Peyer's patch (tissue), 4 donors: ENCODE data around the gene UNC5CL. TPM values are rescaled to one million over a fixed set of nuclear protein-coding genes. Genes with fewer than 3 reads are reported as not detected.

Experiments used
- DNase-seq, 3 donors: peaks; one replicate each; pipeline ENCODE4 v3.0.0-alpha.2; 2017 to 2019
- H3K27ac ChIP-seq, 4 donors: fragments of 200-600 bp; sonication (generic); one replicate each; pipeline ENCODE4 v1.5.1; 2016 to 2019
- H3K27me3 ChIP-seq, 2 donors: fragments of 200-600 bp; sonication (generic); one replicate each; pipeline ENCODE4 v1.5.1; 2019
- H3K36me3 ChIP-seq, 3 donors: fragments of 200-600 bp; sonication (generic); one replicate each; pipeline ENCODE4 v1.5.1; 2016 to 2019
- H3K4me1 ChIP-seq, 4 donors: fragments of 200-600 bp; sonication (generic); one replicate each; pipeline ENCODE4 v1.5.1; 2016 to 2019
- H3K4me3 ChIP-seq, 4 donors: fragments of 200-600 bp; sonication (generic); 1 replicate in 3 of 4; 2 replicates in 1 of 4; pipeline ENCODE4 v1.5.1; 2016 to 2019; ENCODE audit warnings: mild to moderate bottlenecking in 1 of 4
- H3K9me3 ChIP-seq, 4 donors: fragments of 200-600 bp; sonication (generic); one replicate each; pipeline ENCODE4 v1.5.1; 2016 to 2019; ENCODE audit warnings: mild to moderate bottlenecking in 1 of 4
- CTCF ChIP-seq, 6 experiments: fragments of 450-650 bp in 4 of 6; fragments of 200-600 bp in 2 of 6; sonication (generic) in 1 of 6; IDR thresholded peaks; one replicate each; pipeline ENCODE4 v1.5.1; 2017 to 2019; ENCODE audit warnings: antibody characterized with exemption in 6 of 6, mild to moderate bottlenecking in 3 of 6, moderate library complexity in 1 of 6
- POLR2A ChIP-seq, 2 donors: fragments of 450-650 bp; IDR thresholded peaks; one replicate each; pipeline ENCODE4 v1.5.1; 2017; ENCODE audit warnings: antibody characterized with exemption in 2 of 2, mild to moderate bottlenecking in 2 of 2, moderate library complexity in 2 of 2
- total RNA-seq, 4 donors: library from RNA; depleted of rRNA; stranded (reverse); fragments of >200 nt; gene quantifications; one replicate each; pipeline ENCODE4 v1.1.0, GENCODE V29; 2016

Gene UNC5CL
- total RNA-seq, 4 donors from 2014 or later, result 8.3 to 34.6 (median 28.4) TPM

GRCh38 chr6:41037107-41037900 lies 1.7 kb downstream of the UNC5CL start:
- DNase-seq, result no peak
- no peak overlapping the region for H3K4me3 ChIP-seq
- H3K27ac ChIP-seq, result no peak overlapping the region
- no peak for TF ChIP-seq CTCF (IDR thresholded peaks at IDR 0.05)
- no peak for TF ChIP-seq POLR2A (IDR thresholded peaks at IDR 0.05)
- no peaks in the 10 kb centered on the region for H3K9me3 ChIP-seq
- H3K4me1 ChIP-seq, result peaks cover 0 to 30% (median 2%) of the 10 kb centered on the region in 4 donors
- no peaks in the 10 kb centered on the region for H3K27me3 ChIP-seq
- peaks cover 0 to 5% (median 0%) of the 10 kb centered on the region in 3 donors for H3K36me3 ChIP-seq

- H3K27ac ChIP-seq, result no peak overlapping the region
- no peaks in the 10 kb centered on the region for H3K27me3 ChIP-seq
- peaks cover 0 to 30% (median 2%) of the 10 kb centered on the region in 4 donors for H3K4me1 ChIP-seq
- TF ChIP-seq POLR2A (IDR thresholded peaks at IDR 0.05) (no peak), CTCF (IDR thresholded peaks at IDR 0.05) (no peak)
- peaks cover 0 to 5% (median 0%) of the 10 kb centered on the region in 3 donors for H3K36me3 ChIP-seq
- no peak overlapping the region for H3K4me3 ChIP-seq
- no peak for DNase-seq
- no peaks in the 10 kb centered on the region for H3K9me3 ChIP-seq
Observed at GRCh38 chr6:41036601-41037000, 2.4 kb downstream of the UNC5CL start.

GRCh38 chr6:41036186-41036585 lies 2.8 kb downstream of the UNC5CL start:
- Histone ChIP-seq H3K27me3 (no peaks in the 10 kb centered on the region), H3K9me3 (no peaks in the 10 kb centered on the region), H3K36me3 (peaks cover 0 to 5% (median 0%) of the 10 kb centered on the region in 3 donors), H3K27ac (no peak overlapping the region), H3K4me3 (no peak overlapping the region), H3K4me1 (peaks cover 0 to 30% (median 2%) of the 10 kb centered on the region in 4 donors)
- no peak for DNase-seq
- TF ChIP-seq CTCF (IDR thresholded peaks at IDR 0.05) (no peak), POLR2A (IDR thresholded peaks at IDR 0.05) (no peak)

- no peak for DNase-seq
- H3K4me3 ChIP-seq, result no peak overlapping the region
- TF ChIP-seq POLR2A (IDR thresholded peaks at IDR 0.05), result no peak
- TF ChIP-seq CTCF (IDR thresholded peaks at IDR 0.05), result no peak
- no peaks in the 10 kb centered on the region for H3K27me3 ChIP-seq
- H3K9me3 ChIP-seq, result no peaks in the 10 kb centered on the region
- no peak overlapping the region for H3K27ac ChIP-seq
- peaks cover 0 to 20% (median under 1%) of the 10 kb centered on the region in 4 donors for H3K4me1 ChIP-seq
- peaks cover 0 to 5% (median 0%) of the 10 kb centered on the region in 3 donors for H3K36me3 ChIP-seq
Observed at GRCh38 chr6:41033776-41034175, 5.2 kb downstream of the UNC5CL start.

- peaks cover 0 to 27% (median 5%) of the 10 kb centered on the region in 4 donors for H3K4me1 ChIP-seq
- H3K27ac ChIP-seq, result no peak overlapping the region
- no peak overlapping the region for H3K4me3 ChIP-seq
- no peaks in the 10 kb centered on the region for H3K27me3 ChIP-seq
- H3K9me3 ChIP-seq, result no peaks in the 10 kb centered on the region
- no peak for DNase-seq
- TF ChIP-seq POLR2A (IDR thresholded peaks at IDR 0.05) (no peak), CTCF (IDR thresholded peaks at IDR 0.05) (no peak)
- H3K36me3 ChIP-seq, result peaks cover 0 to 5% (median 0%) of the 10 kb centered on the region in 3 donors
Observed at GRCh38 chr6:41032830-41033229, 6.2 kb downstream of the UNC5CL start.
